K562 (cell line): ENCODE results near the gene TSPAN18. TPM values are rescaled to one million over a fixed set of nuclear protein-coding genes. Genes with fewer than 3 reads are reported as not detected.

Source experiments
- ATAC-seq: fragments of 200-7000 bp; cut with Tn5 transposase; 3 replicates; pipeline ENCODE4 v1.9.1; 2020; ENCODE audit warnings: moderate library complexity
- BruUV-seq: library from RNA; stranded (reverse); fragments of 400-500 nt; replicated peaks from 2 replicates; lab custom pipeline; 2021; lab: Mats Ljungman, UMichigan
- CTCF ChIA-PET: fragments of 300-600 bp; formaldehyde crosslinking; extraction: SDS; loops from one replicate; lab custom pipeline; 2021; ENCODE audit warnings: low intra/inter-chr PET ratio; lab: Yijun Ruan, JAX
- POLR2A ChIA-PET: fragments of 300-600, 350-650 bp; sonication (Branson Sonifier 250); formaldehyde crosslinking; extraction: SDS; loops from one replicate; lab custom pipeline; 2021; ENCODE audit warnings: antibody characterized with exemption, inconsistent platforms; lab: Yijun Ruan, JAX
- DNase-seq, 4 experiments: peaks; one replicate each; pipeline versions ENCODE4 v3.0.0 to v3.0.0-alpha.2; 2011 to 2018; ENCODE audit warnings: low spot score in 3 of 4, mixed read lengths in 3 of 4; ENCODE audit errors: extremely low read depth in 1 of 4
- FAIRE-seq: peaks from 2 replicates; lab custom pipeline; 2011; peaks lifted over from hg19 to GRCh38; lab: Jason Lieb, UNC
- H2AFZ ChIP-seq: 2 replicates; pipeline ENCODE4 v1.6.0; 2011; ENCODE audit warnings: low read depth, low read length, control low read depth, inconsistent platforms
- H3K27ac ChIP-seq: fragments of 200-600 bp; 3 replicates; pipeline ENCODE4 v1.8.0; 2011; ENCODE audit warnings: low read depth, mild to moderate bottlenecking, control low read depth, inconsistent platforms, low read length, moderate library complexity, mixed read lengths; ENCODE audit errors: extremely low read depth
- H3K27me3 ChIP-seq, 2 experiments: fragments of 300-600 bp in 1 of 2; 2 replicates in 1 of 2; 3 replicates in 1 of 2; pipeline versions ENCODE4 v1.6.0 to v1.8.0; 2011; ENCODE audit warnings: inconsistent platforms in 2 of 2, low read length in 2 of 2, mild to moderate bottlenecking in 1 of 2, mixed read lengths in 1 of 2, moderate library complexity in 1 of 2; ENCODE audit not compliant: control insufficient read depth in 2 of 2, insufficient read depth in 2 of 2
- H3K36me3 ChIP-seq: fragments of 300-600 bp; 3 replicates; pipeline ENCODE4 v1.8.0; 2011; ENCODE audit warnings: mild to moderate bottlenecking, low read length, inconsistent platforms; ENCODE audit not compliant: control insufficient read depth, insufficient read depth
- H3K4me1 ChIP-seq, 2 experiments: fragments of 200-600 bp in 1 of 2; replicated peaks in 1 of 2; 2 replicates in 1 of 2; 3 replicates in 1 of 2; pipeline versions ENCODE4 v1.5.1 to v1.8.0; 2011; ENCODE audit warnings: inconsistent platforms in 2 of 2, low read length in 2 of 2, mild to moderate bottlenecking in 1 of 2, mixed read lengths in 1 of 2, moderate library complexity in 1 of 2; ENCODE audit not compliant: control insufficient read depth in 2 of 2, insufficient read depth in 2 of 2
- H3K4me2 ChIP-seq: 2 replicates; pipeline ENCODE4 v1.6.1; 2011; ENCODE audit warnings: low read length, control low read depth, inconsistent platforms, mixed read lengths; ENCODE audit not compliant: insufficient read depth
- H3K4me3 ChIP-seq: fragments of 200-600 bp; sonication (generic), shearing (Covaris generic); 2 replicates; pipeline ENCODE4 v1.5.1; 2016; ENCODE audit warnings: control low read depth, inconsistent platforms
- H3K79me2 ChIP-seq: fragments of 200-600 bp; 3 replicates; pipeline ENCODE4 v1.8.0; 2011; ENCODE audit warnings: low read length, inconsistent platforms; ENCODE audit not compliant: control insufficient read depth, insufficient read depth
- H3K9ac ChIP-seq, 2 experiments: 2 replicates each; pipeline versions ENCODE4 v1.6.0 to v1.6.1; 2011; ENCODE audit warnings: low read depth in 2 of 2, low read length in 2 of 2, control low read depth in 1 of 2, inconsistent platforms in 1 of 2, mild to moderate bottlenecking in 1 of 2, mixed read lengths in 1 of 2; ENCODE audit not compliant: insufficient read depth in 1 of 2
- H3K9me1 ChIP-seq: one replicate; pipeline ENCODE4 v1.6.0; 2011; ENCODE audit warnings: inconsistent platforms, mild to moderate bottlenecking, low read length, moderate library complexity; ENCODE audit not compliant: control insufficient read depth, insufficient read depth
- H3K9me3 ChIP-seq: replicated peaks from 2 replicates; pipeline ENCODE4 v1.5.1; 2011; ENCODE audit warnings: low read depth, low read length, inconsistent platforms; ENCODE audit not compliant: control insufficient read depth, insufficient read depth
- H4K20me1 ChIP-seq: replicated peaks from 2 replicates; pipeline ENCODE4 v1.6.1; 2011; ENCODE audit warnings: low read length, inconsistent platforms, mixed read lengths; ENCODE audit not compliant: control insufficient read depth, insufficient read depth
- SNAPC5 ChIP-seq: fragments of 250-450 bp; sonication (Bioruptor Pico); IDR thresholded peaks from 2 replicates; pipeline ENCODE4 v1.8.0; 2021; ENCODE audit warnings: moderate library complexity, mild to moderate bottlenecking, inconsistent platforms
- WGBS: fragments of 100-300 bp; shearing (Covaris generic); methylation state at CpG from one replicate; pipeline ENCODE4 v1.1.6; 2016; ENCODE audit warnings: low coverage, mixed read lengths; ENCODE audit not compliant: insufficient coverage; ENCODE audit errors: missing lambda C conversion rate; 5-methylcytosine and 5-hydroxymethylcytosine counted together
- in situ Hi-C: fragments of 300-500 bp; cut with MboI; formaldehyde crosslinking; loops from 4 replicates; pipeline ENCODE4 v1.15.0; 2018; ENCODE audit warnings: inconsistent platforms, mixed read lengths
- intact Hi-C: fragments of 100-400 bp; cut with micrococcal nuclease; formaldehyde crosslinking; loops from 2 replicates; pipeline ENCODE4 v1.14.2; 2022
- polyA plus RNA-seq, 8 experiments: library from polyadenylated mRNA; depleted of rRNA in 4 of 8; stranded (reverse) in 5 of 8; unstranded in 3 of 8; fragments of >200 nt; fragmentation: Nextera tagmentation in 2 of 8; fragmentation: Illumina TruSeq in 1 of 8; extraction: Ambion mirVana in 2 of 8; extraction: Trizol in 1 of 8; gene quantifications; 2 replicates each; pipeline versions ENCODE4 v1.2.1 to v1.2.3, GENCODE V29; 2011 to 2014; ENCODE audit warnings: inconsistent platforms in 1 of 8, missing spikeins in 1 of 8
- total RNA-seq, 7 experiments: library from RNA; depleted of rRNA in 6 of 7; stranded (reverse); fragments of >200 nt in 6 of 7; fragmentation: Illumina TruSeq in 2 of 7; extraction: Trizol in 2 of 7; gene quantifications; 2 replicates each; pipeline versions ENCODE4 v1.2.1 to v1.2.3, GENCODE V29; 2011 to 2021; ENCODE audit warnings: low replicate concordance in 1 of 7
- TF ChIP-seq, protein P1 (sequence below): fragments of 250-450 bp; sonication (Bioruptor Pico); IDR thresholded peaks from 2 replicates; pipeline ENCODE4 v1.8.0; 2022; ENCODE audit warnings: inconsistent platforms

Gene TSPAN18
- total and polyA plus RNA-seq, 9 of the 15 experiments (the other 6 are each of a cell fraction or from before 2014, with no cell fraction given): 0.17 to 0.35 (median 0.22) TPM; not detected in 4

DNA sequence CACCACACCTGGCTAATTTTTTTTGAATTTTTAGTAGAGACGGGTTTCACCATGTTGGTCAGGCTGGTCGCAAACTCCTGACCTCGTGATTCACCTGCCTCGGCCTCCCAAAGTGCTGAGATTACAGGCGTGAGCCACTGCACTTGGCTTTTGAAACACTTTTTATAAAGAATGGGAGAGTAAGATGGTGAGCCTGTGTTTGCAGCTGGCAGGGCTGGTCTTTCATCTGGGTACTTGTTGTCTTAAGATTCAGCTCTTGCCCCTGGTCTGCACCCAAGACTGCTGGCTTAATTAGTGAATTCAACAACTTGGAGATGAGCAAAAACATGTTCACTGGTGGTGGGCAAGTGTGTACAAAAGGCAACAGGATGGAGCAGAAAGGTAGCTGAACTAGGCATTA lies 4.0 kb downstream of the TSPAN18 start:
- intact Hi-C loops: no loop called here
- in situ Hi-C loops: no loop called here
- Histone ChIP-seq H2AFZ (no peak overlapping the region), H3K9me3 (no peaks in the 10 kb centered on the region), H3K9me1 (no peaks in the 10 kb centered on the region), H3K79me2 (no peaks in the 10 kb centered on the region), H3K4me2 (no peak overlapping the region), H3K4me1 (peaks cover 5 to 21% of the 10 kb centered on the region in 2 experiments; a peak in 4 of 5 replicates), H3K36me3 (no peaks in the 10 kb centered on the region), H3K27ac (no peak overlapping the region), H3K4me3 (no peak overlapping the region), H4K20me1 (peaks cover 6% of the 10 kb centered on the region; the same call in 1 of the 2 replicates), H3K9ac (no peak overlapping the region), H3K27me3 (peaks cover 4 to 65% of the 10 kb centered on the region in 2 experiments; a peak in 4 of 5 replicates)
- DNase-seq (no peak), FAIRE-seq (no peak), ATAC-seq (no peak)
- ChIA-PET POLR2A (no interaction called here), CTCF (no interaction called here)
- WGBS: 16% methylated on average over 5 of the region's 5 CpGs
- no peak for TF ChIP-seq SNAPC5 (CRISPR knock-in tag)
- TF ChIP-seq, protein P1, sequence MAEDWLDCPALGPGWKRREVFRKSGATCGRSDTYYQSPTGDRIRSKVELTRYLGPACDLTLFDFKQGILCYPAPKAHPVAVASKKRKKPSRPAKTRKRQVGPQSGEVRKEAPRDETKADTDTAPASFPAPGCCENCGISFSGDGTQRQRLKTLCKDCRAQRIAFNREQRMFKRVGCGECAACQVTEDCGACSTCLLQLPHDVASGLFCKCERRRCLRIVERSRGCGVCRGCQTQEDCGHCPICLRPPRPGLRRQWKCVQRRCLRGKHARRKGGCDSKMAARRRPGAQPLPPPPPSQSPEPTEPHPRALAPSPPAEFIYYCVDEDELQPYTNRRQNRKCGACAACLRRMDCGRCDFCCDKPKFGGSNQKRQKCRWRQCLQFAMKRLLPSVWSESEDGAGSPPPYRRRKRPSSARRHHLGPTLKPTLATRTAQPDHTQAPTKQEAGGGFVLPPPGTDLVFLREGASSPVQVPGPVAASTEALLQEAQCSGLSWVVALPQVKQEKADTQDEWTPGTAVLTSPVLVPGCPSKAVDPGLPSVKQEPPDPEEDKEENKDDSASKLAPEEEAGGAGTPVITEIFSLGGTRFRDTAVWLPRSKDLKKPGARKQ (CRISPR knock-in tag): no peak
- BruUV-seq: no TSS peak
